HepG2 (cell line): ENCODE data around the gene NELFB. TPM values are rescaled to one million over a fixed set of nuclear protein-coding genes. Genes with fewer than 3 reads are reported as not detected.

ENCODE experiments used
- ARID2 ChIP-seq: sonication (generic); formaldehyde crosslinking; IDR thresholded peaks from 2 replicates; pipeline ENCODE4 v1.8.1; 2022; ENCODE audit warnings: mild to moderate bottlenecking, missing genetic modification reagents, borderline replicate concordance
- FOXA3 ChIP-seq: IDR thresholded peaks from 2 replicates; pipeline ENCODE4 v1.6.1; 2016; ENCODE audit warnings: missing genetic modification reagents, missing compliant biosample characterization
- FOXC1 ChIP-seq: sonication (generic); formaldehyde crosslinking; IDR thresholded peaks from 2 replicates; pipeline ENCODE4 v1.8.0; 2022; ENCODE audit warnings: mild to moderate bottlenecking, missing genetic modification reagents, borderline replicate concordance
- HOXA3 ChIP-seq: sonication (generic); formaldehyde crosslinking; IDR thresholded peaks from 2 replicates; pipeline ENCODE4 v1.5.0; 2020; ENCODE audit warnings: missing genetic modification reagents
- PCBP1 ChIP-seq: fragments of 200-400 bp; formaldehyde crosslinking; IDR thresholded peaks from 2 replicates; pipeline ENCODE4 v1.6.1; 2017; ENCODE audit warnings: mild to moderate bottlenecking, low read depth, low read length, borderline replicate concordance
- PRPF4 ChIP-seq: fragments of 200-400 bp; formaldehyde crosslinking; IDR thresholded peaks from 2 replicates; pipeline ENCODE4 v1.6.1; 2016; ENCODE audit warnings: low read length, low read depth; ENCODE audit not compliant: poor library complexity, severe bottlenecking
- SP5 ChIP-seq: IDR thresholded peaks from 2 replicates; pipeline ENCODE4 v1.6.1; 2016; ENCODE audit warnings: low read depth, borderline replicate concordance
- ZNF451 ChIP-seq: sonication (generic); formaldehyde crosslinking; IDR thresholded peaks from 2 replicates; pipeline ENCODE4 v1.5.0; 2020; ENCODE audit warnings: mild to moderate bottlenecking, missing genetic modification reagents
- ZNF543 ChIP-seq: sonication (generic); formaldehyde crosslinking; IDR thresholded peaks from 2 replicates; pipeline ENCODE4 v1.4.0; 2020; ENCODE audit warnings: mild to moderate bottlenecking, missing genetic modification reagents
- ZNF780A ChIP-seq: sonication (generic); formaldehyde crosslinking; IDR thresholded peaks from 2 replicates; pipeline ENCODE4 v1.8.0; 2022; ENCODE audit warnings: mild to moderate bottlenecking, missing genetic modification reagents, moderate library complexity
- ZNF781 ChIP-seq: sonication (generic); formaldehyde crosslinking; IDR thresholded peaks from 2 replicates; pipeline ENCODE4 v1.5.1; 2020; ENCODE audit warnings: borderline replicate concordance, mild to moderate bottlenecking, missing genetic modification reagents; ENCODE audit errors: not compliant biosample characterization
- ZSCAN9 ChIP-seq: IDR thresholded peaks from 2 replicates; pipeline ENCODE4 v1.6.1; 2016; ENCODE audit warnings: borderline replicate concordance
- polyA plus RNA-seq, 8 experiments: library from polyadenylated mRNA; depleted of rRNA in 3 of 8; stranded (reverse) in 7 of 8; unstranded in 1 of 8; fragments of >200 nt; fragmentation: Illumina TruSeq in 4 of 8; extraction: Trizol in 4 of 8; gene quantifications; 2 replicates each; pipeline versions ENCODE4 v1.2.1 to v1.2.3, GENCODE V29; 2011 to 2016; ENCODE audit warnings: low read depth in 4 of 8, missing spikeins in 1 of 8, mixed read lengths in 1 of 8; ENCODE audit not compliant: insufficient read depth in 1 of 8
- total RNA-seq, 5 experiments: library from RNA; depleted of rRNA; stranded (reverse); fragments of >200 nt; fragmentation: Illumina TruSeq; extraction: Trizol; gene quantifications; 2 replicates each; pipeline ENCODE4 v1.2.3, GENCODE V29; 2016; ENCODE audit warnings: low read depth in 1 of 5
- TF ChIP-seq, protein P1 (sequence below): sonication (generic); formaldehyde crosslinking; IDR thresholded peaks from 2 replicates; pipeline ENCODE4 v1.4.0; 2020; ENCODE audit warnings: missing genetic modification reagents, borderline replicate concordance
- TF ChIP-seq, protein P2 (sequence below): IDR thresholded peaks from 2 replicates; pipeline ENCODE4 v1.6.1; 2016; ENCODE audit warnings: mild to moderate bottlenecking, missing biosample characterization, missing genetic modification reagents
- TF ChIP-seq, protein P3 (sequence below): sonication (generic); formaldehyde crosslinking; IDR thresholded peaks from 2 replicates; pipeline ENCODE4 v1.4.0; 2020; ENCODE audit warnings: mild to moderate bottlenecking, missing genetic modification reagents
- TF ChIP-seq, protein P4 (sequence below): sonication (generic); formaldehyde crosslinking; conservative IDR thresholded peaks from 2 replicates; pipeline ENCODE4 v1.8.0; 2022; ENCODE audit warnings: low read depth, missing genetic modification reagents

The NELFB gene
- total and polyA plus RNA-seq, 2 of the 13 experiments (the other 11 are each of a cell fraction or from before 2014, with no cell fraction given), result 26.5 to 45.8 TPM

GRCh38 chr9:137227054-137227852 lies 27.9 kb upstream of the NELFB start, which contains the start of gene RNF224 (continued):
- TF ChIP-seq ZNF780A (CRISPR knock-in tag), result no peak
- TF ChIP-seq, protein P1, sequence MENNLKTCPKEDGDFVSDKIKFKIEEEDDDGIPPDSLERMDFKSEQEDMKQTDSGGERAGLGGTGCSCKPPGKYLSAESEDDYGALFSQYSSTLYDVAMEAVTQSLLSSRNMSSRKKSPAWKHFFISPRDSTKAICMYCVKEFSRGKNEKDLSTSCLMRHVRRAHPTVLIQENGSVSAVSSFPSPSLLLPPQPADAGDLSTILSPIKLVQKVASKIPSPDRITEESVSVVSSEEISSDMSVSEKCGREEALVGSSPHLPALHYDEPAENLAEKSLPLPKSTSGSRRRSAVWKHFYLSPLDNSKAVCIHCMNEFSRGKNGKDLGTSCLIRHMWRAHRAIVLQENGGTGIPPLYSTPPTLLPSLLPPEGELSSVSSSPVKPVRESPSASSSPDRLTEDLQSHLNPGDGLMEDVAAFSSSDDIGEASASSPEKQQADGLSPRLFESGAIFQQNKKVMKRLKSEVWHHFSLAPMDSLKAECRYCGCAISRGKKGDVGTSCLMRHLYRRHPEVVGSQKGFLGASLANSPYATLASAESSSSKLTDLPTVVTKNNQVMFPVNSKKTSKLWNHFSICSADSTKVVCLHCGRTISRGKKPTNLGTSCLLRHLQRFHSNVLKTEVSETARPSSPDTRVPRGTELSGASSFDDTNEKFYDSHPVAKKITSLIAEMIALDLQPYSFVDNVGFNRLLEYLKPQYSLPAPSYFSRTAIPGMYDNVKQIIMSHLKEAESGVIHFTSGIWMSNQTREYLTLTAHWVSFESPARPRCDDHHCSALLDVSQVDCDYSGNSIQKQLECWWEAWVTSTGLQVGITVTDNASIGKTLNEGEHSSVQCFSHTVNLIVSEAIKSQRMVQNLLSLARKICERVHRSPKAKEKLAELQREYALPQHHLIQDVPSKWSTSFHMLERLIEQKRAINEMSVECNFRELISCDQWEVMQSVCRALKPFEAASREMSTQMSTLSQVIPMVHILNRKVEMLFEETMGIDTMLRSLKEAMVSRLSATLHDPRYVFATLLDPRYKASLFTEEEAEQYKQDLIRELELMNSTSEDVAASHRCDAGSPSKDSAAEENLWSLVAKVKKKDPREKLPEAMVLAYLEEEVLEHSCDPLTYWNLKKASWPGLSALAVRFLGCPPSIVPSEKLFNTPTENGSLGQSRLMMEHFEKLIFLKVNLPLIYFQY (CRISPR knock-in tag), result peak; percentile 39; the same call in 1 of the 2 replicates
- peak; percentile 31; the same call in 1 of the 2 replicates for TF ChIP-seq FOXA3
- no peak for TF ChIP-seq SP5 (CRISPR knock-in tag)
- no peak for TF ChIP-seq ZNF781 (CRISPR knock-in tag)
- TF ChIP-seq PCBP1, result no peak; the same call in 1 of the 2 replicates
- TF ChIP-seq ZNF543 (CRISPR knock-in tag), result no peak
- TF ChIP-seq ARID2, result no peak
- no peak for TF ChIP-seq FOXC1
- TF ChIP-seq ZSCAN9 (CRISPR knock-in tag), result no peak
- TF ChIP-seq, protein P2, sequence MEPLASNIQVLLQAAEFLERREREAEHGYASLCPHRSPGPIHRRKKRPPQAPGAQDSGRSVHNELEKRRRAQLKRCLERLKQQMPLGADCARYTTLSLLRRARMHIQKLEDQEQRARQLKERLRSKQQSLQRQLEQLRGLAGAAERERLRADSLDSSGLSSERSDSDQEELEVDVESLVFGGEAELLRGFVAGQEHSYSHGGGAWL (CRISPR knock-in tag), result no peak
- no peak for TF ChIP-seq ZNF451 (CRISPR knock-in tag)
- TF ChIP-seq, protein P3, sequence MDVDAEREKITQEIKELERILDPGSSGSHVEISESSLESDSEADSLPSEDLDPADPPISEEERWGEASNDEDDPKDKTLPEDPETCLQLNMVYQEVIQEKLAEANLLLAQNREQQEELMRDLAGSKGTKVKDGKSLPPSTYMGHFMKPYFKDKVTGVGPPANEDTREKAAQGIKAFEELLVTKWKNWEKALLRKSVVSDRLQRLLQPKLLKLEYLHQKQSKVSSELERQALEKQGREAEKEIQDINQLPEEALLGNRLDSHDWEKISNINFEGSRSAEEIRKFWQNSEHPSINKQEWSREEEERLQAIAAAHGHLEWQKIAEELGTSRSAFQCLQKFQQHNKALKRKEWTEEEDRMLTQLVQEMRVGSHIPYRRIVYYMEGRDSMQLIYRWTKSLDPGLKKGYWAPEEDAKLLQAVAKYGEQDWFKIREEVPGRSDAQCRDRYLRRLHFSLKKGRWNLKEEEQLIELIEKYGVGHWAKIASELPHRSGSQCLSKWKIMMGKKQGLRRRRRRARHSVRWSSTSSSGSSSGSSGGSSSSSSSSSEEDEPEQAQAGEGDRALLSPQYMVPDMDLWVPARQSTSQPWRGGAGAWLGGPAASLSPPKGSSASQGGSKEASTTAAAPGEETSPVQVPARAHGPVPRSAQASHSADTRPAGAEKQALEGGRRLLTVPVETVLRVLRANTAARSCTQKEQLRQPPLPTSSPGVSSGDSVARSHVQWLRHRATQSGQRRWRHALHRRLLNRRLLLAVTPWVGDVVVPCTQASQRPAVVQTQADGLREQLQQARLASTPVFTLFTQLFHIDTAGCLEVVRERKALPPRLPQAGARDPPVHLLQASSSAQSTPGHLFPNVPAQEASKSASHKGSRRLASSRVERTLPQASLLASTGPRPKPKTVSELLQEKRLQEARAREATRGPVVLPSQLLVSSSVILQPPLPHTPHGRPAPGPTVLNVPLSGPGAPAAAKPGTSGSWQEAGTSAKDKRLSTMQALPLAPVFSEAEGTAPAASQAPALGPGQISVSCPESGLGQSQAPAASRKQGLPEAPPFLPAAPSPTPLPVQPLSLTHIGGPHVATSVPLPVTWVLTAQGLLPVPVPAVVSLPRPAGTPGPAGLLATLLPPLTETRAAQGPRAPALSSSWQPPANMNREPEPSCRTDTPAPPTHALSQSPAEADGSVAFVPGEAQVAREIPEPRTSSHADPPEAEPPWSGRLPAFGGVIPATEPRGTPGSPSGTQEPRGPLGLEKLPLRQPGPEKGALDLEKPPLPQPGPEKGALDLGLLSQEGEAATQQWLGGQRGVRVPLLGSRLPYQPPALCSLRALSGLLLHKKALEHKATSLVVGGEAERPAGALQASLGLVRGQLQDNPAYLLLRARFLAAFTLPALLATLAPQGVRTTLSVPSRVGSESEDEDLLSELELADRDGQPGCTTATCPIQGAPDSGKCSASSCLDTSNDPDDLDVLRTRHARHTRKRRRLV, result no peak
- 0 out of 2 replicates have a peak, but pooled peaks have one; percentile 25 for TF ChIP-seq HOXA3
- no peak for TF ChIP-seq PRPF4
- TF ChIP-seq, protein P4, sequence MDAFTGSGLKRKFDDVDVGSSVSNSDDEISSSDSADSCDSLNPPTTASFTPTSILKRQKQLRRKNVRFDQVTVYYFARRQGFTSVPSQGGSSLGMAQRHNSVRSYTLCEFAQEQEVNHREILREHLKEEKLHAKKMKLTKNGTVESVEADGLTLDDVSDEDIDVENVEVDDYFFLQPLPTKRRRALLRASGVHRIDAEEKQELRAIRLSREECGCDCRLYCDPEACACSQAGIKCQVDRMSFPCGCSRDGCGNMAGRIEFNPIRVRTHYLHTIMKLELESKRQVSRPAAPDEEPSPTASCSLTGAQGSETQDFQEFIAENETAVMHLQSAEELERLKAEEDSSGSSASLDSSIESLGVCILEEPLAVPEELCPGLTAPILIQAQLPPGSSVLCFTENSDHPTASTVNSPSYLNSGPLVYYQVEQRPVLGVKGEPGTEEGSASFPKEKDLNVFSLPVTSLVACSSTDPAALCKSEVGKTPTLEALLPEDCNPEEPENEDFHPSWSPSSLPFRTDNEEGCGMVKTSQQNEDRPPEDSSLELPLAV (CRISPR knock-in tag), result no peak
